Adrenal gland (tissue), 12 donors: ENCODE measurements around the gene PDIK1L. TPM values are rescaled to one million over a fixed set of nuclear protein-coding genes. Genes with fewer than 3 reads are reported as not detected.

Experiments used
- DNase-seq, 7 donors: peaks; one replicate each; pipeline ENCODE4 v3.0.0-alpha.2; 2019 to 2020
- H3K27ac ChIP-seq, 5 donors: fragments of 200-600 bp; sonication (generic) in 4 of 5; 1 replicate in 3 of 5; 2 replicates in 2 of 5; pipeline versions ENCODE4 v1.5.1 to v1.8.0; 2016 to 2020; ENCODE audit warnings: mild to moderate bottlenecking in 1 of 5
- H3K27me3 ChIP-seq: fragments of 200-600 bp; 2 replicates; pipeline ENCODE4 v1.8.0; 2021
- H3K36me3 ChIP-seq, 2 donors: fragments of 200-600 bp; replicated peaks in 1 of 2; 1 replicate in 1 of 2; 2 replicates in 1 of 2; pipeline versions ENCODE4 v1.5.1 to v1.8.0; 2018 to 2022
- H3K4me1 ChIP-seq, 2 donors: fragments of 200-600 bp; replicated peaks in 1 of 2; 1 replicate in 1 of 2; 2 replicates in 1 of 2; pipeline versions ENCODE4 v1.5.1 to v1.8.0; 2018 to 2021
- H3K4me3 ChIP-seq, 4 donors: fragments of 200-600 bp; sonication (generic) in 3 of 4; one replicate each; pipeline ENCODE4 v1.5.1; 2016 to 2018
- H3K9me3 ChIP-seq, 3 donors: fragments of 200-600 bp; sonication (generic) in 1 of 3; replicated peaks in 1 of 3; 1 replicate in 2 of 3; 2 replicates in 1 of 3; pipeline versions ENCODE4 v1.5.1 to v1.8.0; 2016 to 2021
- CTCF ChIP-seq, 6 experiments: fragments of 450-650 bp in 4 of 6; fragments of 200-600 bp in 2 of 6; sonication (generic) in 1 of 6; IDR thresholded peaks; 1 replicate in 5 of 6; 2 replicates in 1 of 6; pipeline versions ENCODE4 v1.5.1 to v1.8.0; 2016 to 2021; ENCODE audit warnings: antibody characterized with exemption in 6 of 6, mild to moderate bottlenecking in 2 of 6, moderate library complexity in 1 of 6
- POLR2A ChIP-seq, 2 donors: fragments of 450-650 bp; IDR thresholded peaks; one replicate each; pipeline ENCODE4 v1.6.1; 2017; ENCODE audit warnings: antibody characterized with exemption in 2 of 2, mild to moderate bottlenecking in 2 of 2, moderate library complexity in 1 of 2
- WGBS, 4 donors: extraction: QIAGEN DNeasy Blood & Tissue Kit in 2 of 4; methylation state at CpG; one replicate each; pipeline versions ENCODE4 v1.1.5 to v1.1.7; 2013 to 2017; 5-methylcytosine and 5-hydroxymethylcytosine counted together
- intact Hi-C, 2 donors: fragments of 100-400 bp; cut with DNase I; formaldehyde crosslinking; loops; one replicate each; pipeline versions ENCODE4 v1.14.1 to v1.15.0; 2022 to 2023
- polyA plus RNA-seq, 3 donors: library from polyadenylated mRNA; stranded (reverse); fragments of 200-250 nt in 2 of 3; fragments of 350-450 nt in 1 of 3; fragmentation: Illumina TruSeq in 1 of 3; extraction: RNeasy Lipid Tissue Mini Kit (QIAGEN cat#74804) in 1 of 3; gene quantifications; one replicate each; pipeline ENCODE4 v1.2.3, GENCODE V29; 2013 to 2014
- total RNA-seq, 9 donors: library from RNA; depleted of rRNA in 4 of 9; stranded (reverse); fragments of >200 nt in 4 of 9; fragments of 120-200 nt in 1 of 9; fragmentation: NEBNext Ultra II Directional in 1 of 9; extraction: Animal tissue kit (Norgen Biotek cat#: 25700) in 1 of 9; gene quantifications; one replicate each; pipeline versions ENCODE4 v1.1.0 to v1.2.4, GENCODE V29; 2013 to 2023
- donor health status: healthy with polysubstance abuse.
- donor health status: Bipolar disorder and iron deficiency.
- donor health status: DM: yes; HTN: yes; CAD: no.
- donor health status: DM: no; HTN: no; CAD: no.
- donor health status: DM: no; HTN: no; CAD: no.
- donor health status: DM: yes; HTN: yes; CAD: no.

PDIK1L gene
- total and polyA plus RNA-seq, 12 donors: 1.6 to 9.8 (median 7.2) TPM

- Histone ChIP-seq H3K4me3 (no peak overlapping the region), H3K27me3 (peaks cover 35% of the 10 kb centered on the region), H3K36me3 (no peaks in the 10 kb centered on the region), H3K4me1 (no peaks in the 10 kb centered on the region), H3K27ac (no peak overlapping the region), H3K9me3 (no peaks in the 10 kb centered on the region)
- WGBS, 4 donors: 89 to 91% (median 90%) methylated on average over 6 of the region's 6 CpGs
- no peak for DNase-seq
- TF ChIP-seq CTCF (IDR thresholded peaks at IDR 0.05) (no peak), POLR2A (IDR thresholded peaks at IDR 0.05) (no peak)
- intact Hi-C loops: no loop called here
These were observed 40.7 kb upstream of the PDIK1L start for GRCh38 chr1:26070963-26071342.

GRCh38 chr1:26072305-26072704 is 39.3 kb upstream of the PDIK1L start:
- DNase-seq: peak in 3 of 7 donors; percentile 8 to 66 (median 32)
- intact Hi-C loops: no loop called here
- H3K4me1 ChIP-seq: no peaks in the 10 kb centered on the region
- no peak overlapping the region for H3K27ac ChIP-seq
- H3K27me3 ChIP-seq: peaks cover 36% of the 10 kb centered on the region
- WGBS, 4 donors: 20 to 40% (median 30%) methylated on average over 6 of the region's 6 CpGs
- H3K9me3 ChIP-seq: no peaks in the 10 kb centered on the region
- no peak for TF ChIP-seq POLR2A (IDR thresholded peaks at IDR 0.05)
- TF ChIP-seq CTCF (IDR thresholded peaks at IDR 0.05): no peak
- H3K4me3 ChIP-seq: no peak overlapping the region
- no peaks in the 10 kb centered on the region for H3K36me3 ChIP-seq

- intact Hi-C loops: no loop called here
- WGBS, 4 donors: 69 to 76% (median 74%) methylated on average over 3 of the region's 3 CpGs
- no peaks in the 10 kb centered on the region for H3K9me3 ChIP-seq
- no peaks in the 10 kb centered on the region for H3K36me3 ChIP-seq
- TF ChIP-seq POLR2A (IDR thresholded peaks at IDR 0.05): no peak
- no peak for TF ChIP-seq CTCF (IDR thresholded peaks at IDR 0.05)
- peaks cover 36% of the 10 kb centered on the region for H3K27me3 ChIP-seq
- no peak for DNase-seq
- H3K4me1 ChIP-seq: no peaks in the 10 kb centered on the region
- H3K4me3 ChIP-seq: no peak overlapping the region
- no peak overlapping the region for H3K27ac ChIP-seq
These were observed 36.0 kb upstream of the PDIK1L start for GRCh38 chr1:26075421-26076144.

- Histone ChIP-seq H3K4me3 (no peak overlapping the region), H3K4me1 (no peaks in the 10 kb centered on the region), H3K9me3 (no peaks in the 10 kb centered on the region), H3K27ac (no peak overlapping the region), H3K36me3 (no peaks in the 10 kb centered on the region), H3K27me3 (peaks cover 21% of the 10 kb centered on the region)
- TF ChIP-seq POLR2A (IDR thresholded peaks at IDR 0.05): no peak
- no peak for TF ChIP-seq CTCF (IDR thresholded peaks at IDR 0.05)
- 93 to 100% (median 100%) methylated on average over 1 of the region's 1 CpG for WGBS, 4 donors
- intact Hi-C loops: no loop called here
- DNase-seq: no peak
These were observed 34.1 kb upstream of the PDIK1L start for GRCh38 chr1:26077524-26077923.
